ENCODE measurements around the gene PIK3CB.
"Not testable (repeated sequence)": the region's sequence is repeated elsewhere in the genome, so short reads cannot be mapped to it uniquely, and the experiment has no call there.

PIK3CB gene

DNA sequence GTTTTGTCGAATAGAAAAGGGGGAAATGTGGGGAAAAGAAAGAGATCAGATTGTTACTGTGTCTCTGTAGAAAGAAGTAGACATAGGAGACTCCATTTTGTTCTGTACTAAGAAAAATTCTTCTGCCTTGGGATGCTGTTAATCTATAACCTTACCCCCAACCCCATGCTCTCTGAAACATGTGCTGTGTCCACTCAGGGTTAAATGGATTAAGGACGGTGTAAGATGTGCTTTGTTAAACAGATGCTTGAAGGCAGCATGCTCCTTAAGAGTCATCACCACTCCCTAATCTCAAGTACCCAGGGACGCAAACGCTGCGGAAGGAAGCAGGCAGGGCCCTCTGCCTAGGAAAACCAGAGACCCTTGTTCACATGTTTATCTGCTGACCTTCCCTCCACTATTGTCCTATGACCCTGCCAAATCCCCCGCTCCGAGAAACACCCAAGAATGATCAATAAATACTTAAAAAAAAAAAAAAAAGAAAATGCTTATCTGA, 49.3 kb downstream of the PIK3CB start:
- not testable (repeated sequence) for H3K36me3 ChIP-seq (ENCODE audit: control insufficient read depth, insufficient read depth, low read length); H3K27ac ChIP-seq (ENCODE audit: low read length); DNase-seq (ENCODE audit: low read depth, low spot score); H3K9me3 ChIP-seq (ENCODE audit: control insufficient read depth, insufficient read depth, low read length); H3K27me3 ChIP-seq (ENCODE audit: control insufficient read depth, insufficient read depth, low read length); H3K4me1 ChIP-seq (ENCODE audit: control insufficient read depth, insufficient read depth, low read length); H3K4me3 ChIP-seq (ENCODE audit: low read length)
- WGBS (ENCODE audit: insufficient coverage, insufficient read length): no CpG with 5 or more reads among the region's 7 CpGs

DNA sequence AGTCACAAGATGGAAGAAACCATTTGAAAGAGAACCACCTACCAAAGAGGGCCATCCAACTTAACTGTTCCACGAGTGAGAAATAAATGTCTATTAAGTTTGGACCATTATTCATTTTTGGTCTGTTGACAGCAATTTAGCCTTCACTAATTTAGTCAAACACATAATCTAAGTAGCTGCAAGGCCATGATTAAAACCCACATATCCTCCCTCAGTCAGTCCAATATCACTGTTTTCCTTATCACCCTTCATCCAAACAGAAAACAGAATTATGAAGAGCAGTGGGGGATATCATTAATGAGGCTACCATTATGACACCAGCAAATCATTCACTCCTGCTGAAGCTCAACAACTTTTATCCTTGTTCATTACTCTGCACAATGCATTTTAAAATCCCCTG, 52.0 kb downstream of the PIK3CB start:
- H3K27ac ChIP-seq (ENCODE audit: low read length): no peak overlapping the region
- WGBS (ENCODE audit: insufficient coverage, insufficient read length): no CpG with 5 or more reads among the region's 1 CpG

DNA sequence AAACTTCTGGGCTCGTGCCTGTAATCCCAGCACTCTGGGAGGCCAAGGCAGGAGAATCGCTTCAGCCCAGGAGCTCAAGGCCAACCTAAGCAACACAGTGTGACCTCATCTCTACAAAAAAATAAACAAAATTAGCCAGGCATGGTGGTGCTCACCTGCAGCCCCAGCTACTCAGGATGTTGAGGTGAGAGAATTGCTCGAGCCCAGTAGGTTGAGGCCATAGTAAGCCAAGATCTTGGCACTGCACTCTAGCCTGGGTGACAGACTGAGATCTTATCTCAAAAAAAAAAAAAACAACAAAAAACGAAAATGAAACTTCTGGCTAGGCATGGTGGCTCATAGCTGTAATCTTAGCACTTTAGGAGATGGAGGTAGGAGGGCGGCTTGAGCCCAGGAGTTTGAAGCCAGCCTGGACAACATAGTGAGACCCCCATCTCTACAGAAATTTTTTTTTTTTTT, 53.7 kb downstream of the PIK3CB start:
- no peak for DNase-seq (ENCODE audit: low read depth, low spot score)
- Histone ChIP-seq H3K36me3 (ENCODE audit: control insufficient read depth, insufficient read depth, low read length) (peaks cover 2% of the 10 kb centered on the region; the same call in 1 of the 2 replicates), H3K27ac (ENCODE audit: low read length) (no peak overlapping the region), H3K4me3 (ENCODE audit: low read length) (no peak overlapping the region), H3K9me3 (ENCODE audit: control insufficient read depth, insufficient read depth, low read length) (no peaks in the 10 kb centered on the region), H3K27me3 (ENCODE audit: control insufficient read depth, insufficient read depth, low read length) (no peaks in the 10 kb centered on the region), H3K4me1 (ENCODE audit: control insufficient read depth, insufficient read depth, low read length) (no peaks in the 10 kb centered on the region)
- no CpG with 5 or more reads among the region's 5 CpGs for WGBS (ENCODE audit: insufficient coverage, insufficient read length)

More for the DNA sequence above, 52.0 kb downstream of the PIK3CB start:
- Histone ChIP-seq H3K9me3 (ENCODE audit: control insufficient read depth, insufficient read depth, low read length) (no peaks in the 10 kb centered on the region), H3K27me3 (ENCODE audit: control insufficient read depth, insufficient read depth, low read length) (no peaks in the 10 kb centered on the region), H3K4me3 (ENCODE audit: low read length) (no peak overlapping the region), H3K36me3 (ENCODE audit: control insufficient read depth, insufficient read depth, low read length) (peaks cover 2% of the 10 kb centered on the region; the same call in 1 of the 2 replicates), H3K4me1 (ENCODE audit: control insufficient read depth, insufficient read depth, low read length) (no peaks in the 10 kb centered on the region)
- DNase-seq (ENCODE audit: low read depth, low spot score): no peak

DNA sequence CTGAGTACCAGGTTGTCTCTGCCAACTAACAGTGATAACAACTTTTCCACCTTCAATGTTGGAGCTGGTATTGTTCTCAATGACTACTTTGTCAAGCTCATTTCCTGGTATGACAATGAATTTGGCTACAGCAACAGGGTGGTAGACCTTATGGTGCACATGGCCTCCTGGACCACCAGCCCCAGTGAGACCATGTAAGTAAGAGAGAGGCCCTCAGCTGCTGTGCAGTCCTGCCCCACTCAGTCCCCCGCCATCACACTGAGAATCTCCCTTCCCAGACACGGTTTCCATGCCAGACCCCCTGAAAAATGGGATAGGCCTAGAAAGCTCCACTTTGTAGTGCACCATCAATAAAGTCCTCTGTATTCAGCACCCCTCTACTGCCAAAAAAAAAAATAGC, 56.1 kb downstream of the PIK3CB start:
- no peaks in the 10 kb centered on the region for H3K4me1 ChIP-seq (ENCODE audit: control insufficient read depth, insufficient read depth, low read length)
- no peak overlapping the region for H3K27ac ChIP-seq (ENCODE audit: low read length)
- H3K4me3 ChIP-seq (ENCODE audit: low read length): no peak overlapping the region
- no peak for DNase-seq (ENCODE audit: low read depth, low spot score)
- H3K36me3 ChIP-seq (ENCODE audit: control insufficient read depth, insufficient read depth, low read length): peaks cover 2% of the 10 kb centered on the region; the same call in 1 of the 2 replicates
- no peaks in the 10 kb centered on the region for H3K27me3 ChIP-seq (ENCODE audit: control insufficient read depth, insufficient read depth, low read length)
- no CpG with 5 or more reads among the region's 2 CpGs for WGBS (ENCODE audit: insufficient coverage, insufficient read length)
- H3K9me3 ChIP-seq (ENCODE audit: control insufficient read depth, insufficient read depth, low read length): no peaks in the 10 kb centered on the region

DNA sequence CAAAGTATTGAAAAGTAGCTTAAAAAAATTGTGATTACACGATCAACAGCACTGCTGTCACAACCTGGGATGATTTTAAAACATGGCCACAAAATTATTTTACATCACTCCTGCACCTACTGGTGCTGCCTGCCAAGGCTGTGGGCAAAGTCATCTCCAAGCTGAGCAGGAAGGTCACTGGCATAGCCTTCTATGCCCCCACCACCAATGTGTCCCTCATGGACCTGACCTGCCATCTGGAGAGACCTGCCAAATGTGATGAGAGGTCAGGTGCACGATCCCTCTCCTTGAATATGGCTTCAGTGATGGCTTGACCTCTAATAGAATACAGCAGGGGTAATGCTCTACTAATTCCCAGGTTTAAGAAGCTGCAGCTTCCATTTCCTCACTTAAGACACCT, 57.8 kb downstream of the PIK3CB start:
- Histone ChIP-seq H3K9me3 (ENCODE audit: control insufficient read depth, insufficient read depth, low read length) (no peaks in the 10 kb centered on the region), H3K27me3 (ENCODE audit: control insufficient read depth, insufficient read depth, low read length) (no peaks in the 10 kb centered on the region), H3K4me3 (ENCODE audit: low read length) (no peak overlapping the region), H3K36me3 (ENCODE audit: control insufficient read depth, insufficient read depth, low read length) (peaks cover 2% of the 10 kb centered on the region; the same call in 1 of the 2 replicates), H3K4me1 (ENCODE audit: control insufficient read depth, insufficient read depth, low read length) (no peaks in the 10 kb centered on the region), H3K27ac (ENCODE audit: low read length) (no peak overlapping the region)
- WGBS (ENCODE audit: insufficient coverage, insufficient read length): no CpG with 5 or more reads among the region's 2 CpGs
- DNase-seq (ENCODE audit: low read depth, low spot score): no peak

DNA sequence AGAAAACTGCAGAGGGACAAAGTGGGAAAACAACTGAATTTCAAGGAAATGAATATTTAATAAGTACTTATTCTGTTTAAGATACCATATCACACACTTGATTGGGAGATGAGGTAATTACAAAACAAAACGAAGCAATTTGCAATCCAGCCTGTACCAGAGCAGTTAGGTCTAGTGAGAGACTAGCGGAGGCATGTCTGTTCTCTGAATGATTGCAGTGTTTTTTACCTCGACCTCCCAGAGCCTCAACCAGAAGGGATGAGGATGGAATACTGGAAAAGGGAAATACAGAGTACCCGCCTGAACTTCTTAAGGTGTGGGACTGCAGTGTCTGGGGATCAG, 59.5 kb downstream of the PIK3CB start:
- peaks cover 2% of the 10 kb centered on the region; the same call in 1 of the 2 replicates for H3K36me3 ChIP-seq (ENCODE audit: control insufficient read depth, insufficient read depth, low read length)
- H3K4me3 ChIP-seq (ENCODE audit: low read length): no peak overlapping the region
- DNase-seq (ENCODE audit: low read depth, low spot score): no peak
- no peaks in the 10 kb centered on the region for H3K9me3 ChIP-seq (ENCODE audit: control insufficient read depth, insufficient read depth, low read length)
- H3K27ac ChIP-seq (ENCODE audit: low read length): no peak overlapping the region
- H3K4me1 ChIP-seq (ENCODE audit: control insufficient read depth, insufficient read depth, low read length): no peaks in the 10 kb centered on the region
- WGBS (ENCODE audit: insufficient coverage, insufficient read length): no CpG with 5 or more reads among the region's 4 CpGs
- H3K27me3 ChIP-seq (ENCODE audit: control insufficient read depth, insufficient read depth, low read length): no peaks in the 10 kb centered on the region

DNA sequence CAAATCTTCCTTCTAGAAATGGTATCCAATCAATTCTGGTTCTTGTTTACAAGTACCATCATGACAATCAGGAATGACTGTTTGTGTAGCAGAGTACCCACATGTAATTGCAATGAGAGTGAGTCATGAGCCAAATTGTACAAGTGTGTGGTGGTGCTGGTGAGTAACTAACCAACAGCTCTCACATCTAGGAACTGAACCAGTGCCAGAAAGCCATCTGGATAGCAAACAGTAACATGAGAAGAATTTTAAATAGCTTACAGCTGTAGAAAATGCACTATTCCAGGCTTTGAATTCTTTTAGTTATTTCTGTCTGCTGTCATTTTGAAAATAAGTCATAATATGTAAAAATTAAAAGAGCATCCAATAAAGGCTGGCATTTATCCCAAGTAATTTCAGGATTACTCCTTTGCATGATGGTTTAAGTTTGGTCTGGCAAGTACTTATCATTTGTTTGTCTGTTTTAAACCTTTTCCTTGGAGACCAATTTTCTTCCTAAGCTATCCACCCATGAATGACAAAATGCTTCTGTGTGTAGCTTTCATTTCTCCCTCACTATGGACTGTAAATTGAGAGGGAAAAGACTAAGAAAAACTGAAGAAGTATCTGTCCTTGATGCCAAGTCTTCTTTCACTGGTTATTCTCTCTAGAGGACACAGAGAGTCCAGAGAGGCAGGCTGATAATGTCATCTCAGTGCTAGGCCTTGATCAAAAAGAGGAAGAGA, 60.0 kb downstream of the PIK3CB start:
- Histone ChIP-seq H3K27ac (ENCODE audit: low read length) (no peak overlapping the region), H3K36me3 (ENCODE audit: control insufficient read depth, insufficient read depth, low read length) (peaks cover 2% of the 10 kb centered on the region; the same call in 1 of the 2 replicates), H3K4me1 (ENCODE audit: control insufficient read depth, insufficient read depth, low read length) (no peaks in the 10 kb centered on the region), H3K9me3 (ENCODE audit: control insufficient read depth, insufficient read depth, low read length) (no peaks in the 10 kb centered on the region), H3K4me3 (ENCODE audit: low read length) (no peak overlapping the region), H3K27me3 (ENCODE audit: control insufficient read depth, insufficient read depth, low read length) (no peaks in the 10 kb centered on the region)
- no peak for DNase-seq (ENCODE audit: low read depth, low spot score)

DNA sequence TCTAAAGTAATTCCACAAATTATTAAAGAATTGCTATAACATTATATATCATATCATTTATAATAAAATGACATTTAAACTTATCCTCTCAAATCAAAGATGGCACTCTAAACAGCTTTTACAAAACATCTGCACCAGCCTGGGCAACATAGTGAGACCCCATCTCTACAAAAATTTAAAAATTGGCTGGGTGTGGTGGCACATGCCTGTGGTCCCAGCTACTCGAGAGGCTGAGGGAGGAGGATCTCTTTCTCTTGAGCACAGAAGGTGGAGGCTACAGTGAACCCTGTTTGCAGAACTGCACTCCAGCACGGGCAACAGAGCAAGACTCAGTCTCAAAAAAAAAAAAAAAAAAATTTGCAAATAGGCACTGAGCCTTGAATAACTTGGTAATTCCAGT, 63.1 kb downstream of the PIK3CB start:
- Histone ChIP-seq H3K4me1 (ENCODE audit: control insufficient read depth, insufficient read depth, low read length) (no peaks in the 10 kb centered on the region), H3K27ac (ENCODE audit: low read length) (no peak overlapping the region), H3K36me3 (ENCODE audit: control insufficient read depth, insufficient read depth, low read length) (peaks cover 11% of the 10 kb centered on the region), H3K4me3 (ENCODE audit: low read length) (no peak overlapping the region), H3K9me3 (ENCODE audit: control insufficient read depth, insufficient read depth, low read length) (peaks cover 8% of the 10 kb centered on the region), H3K27me3 (ENCODE audit: control insufficient read depth, insufficient read depth, low read length) (no peaks in the 10 kb centered on the region)
- DNase-seq (ENCODE audit: low read depth, low spot score): no peak
- WGBS (ENCODE audit: insufficient coverage, insufficient read length): no CpG with 5 or more reads among the region's 2 CpGs

DNA sequence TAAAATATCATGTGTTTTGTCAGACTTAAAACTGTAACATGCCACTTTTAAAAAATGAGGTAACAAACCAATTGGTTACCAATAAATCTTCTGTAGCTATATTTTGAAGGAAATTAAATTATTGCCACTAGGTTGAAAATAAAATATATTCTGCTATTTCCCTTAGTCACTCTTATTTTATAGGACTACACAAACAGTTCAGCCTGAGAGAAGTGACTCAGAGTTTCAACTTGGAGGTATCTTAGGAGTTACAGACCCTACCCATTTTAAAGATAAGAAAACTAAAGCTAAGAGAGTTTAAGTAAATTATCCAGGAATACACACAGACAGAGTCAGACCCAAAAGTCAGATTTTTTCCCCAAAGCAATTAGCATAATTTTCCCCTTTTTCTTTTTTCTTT, 65.1 kb downstream of the PIK3CB start:
- Histone ChIP-seq H3K4me1 (ENCODE audit: control insufficient read depth, insufficient read depth, low read length) (no peaks in the 10 kb centered on the region), H3K27me3 (ENCODE audit: control insufficient read depth, insufficient read depth, low read length) (no peaks in the 10 kb centered on the region), H3K4me3 (ENCODE audit: low read length) (no peak overlapping the region), H3K27ac (ENCODE audit: low read length) (no peak overlapping the region), H3K36me3 (ENCODE audit: control insufficient read depth, insufficient read depth, low read length) (peaks cover 11% of the 10 kb centered on the region), H3K9me3 (ENCODE audit: control insufficient read depth, insufficient read depth, low read length) (peaks cover 8% of the 10 kb centered on the region)
- no peak for DNase-seq (ENCODE audit: low read depth, low spot score)

DNA sequence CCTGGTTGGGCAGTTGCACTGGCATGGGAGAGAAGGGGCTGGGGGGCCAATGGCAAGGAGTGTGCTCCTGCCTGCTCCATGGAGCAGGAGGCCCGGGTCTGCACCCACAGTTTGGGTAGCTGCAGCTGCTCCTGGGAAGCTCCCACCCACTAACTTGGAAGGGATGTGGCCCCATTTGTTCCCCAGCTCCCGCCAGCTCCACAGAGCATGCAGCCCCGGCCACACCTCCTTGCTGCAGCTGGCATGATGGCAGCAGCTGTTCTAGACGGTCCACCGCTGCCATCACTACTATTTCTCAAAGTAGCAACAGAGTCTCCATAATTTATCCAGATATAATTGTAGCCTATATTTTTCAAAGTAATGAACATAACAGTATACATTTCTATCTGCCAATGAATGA, 65.8 kb downstream of the PIK3CB start:
- H3K9me3 ChIP-seq (ENCODE audit: control insufficient read depth, insufficient read depth, low read length): peaks cover 8% of the 10 kb centered on the region

DNA sequence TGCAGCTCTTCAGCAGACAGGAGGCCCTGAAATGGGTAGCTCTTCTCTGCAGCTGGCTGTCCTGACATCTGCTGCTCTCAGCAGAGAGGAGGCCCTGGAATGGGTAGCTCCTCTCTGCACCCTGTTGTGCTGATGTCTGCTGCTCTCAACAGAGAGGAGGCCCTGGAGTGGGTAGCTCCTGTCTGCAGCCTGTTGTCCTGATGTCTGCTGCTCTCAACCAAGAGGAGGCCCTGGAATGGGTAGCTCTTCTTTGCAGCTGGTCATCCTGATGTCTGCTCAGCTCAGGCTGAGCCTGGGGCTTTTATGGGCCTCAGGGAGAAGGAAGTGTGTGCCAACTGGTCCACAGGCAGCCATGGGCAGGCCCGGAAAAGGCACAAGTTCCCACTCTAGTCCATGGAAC, 66.6 kb downstream of the PIK3CB start:
- peak; percentile 7 for DNase-seq (ENCODE audit: low read depth, low spot score)
- Histone ChIP-seq H3K4me3 (ENCODE audit: low read length) (no peak overlapping the region), H3K9me3 (ENCODE audit: control insufficient read depth, insufficient read depth, low read length) (peaks cover 8% of the 10 kb centered on the region), H3K36me3 (ENCODE audit: control insufficient read depth, insufficient read depth, low read length) (peaks cover 11% of the 10 kb centered on the region), H3K27me3 (ENCODE audit: control insufficient read depth, insufficient read depth, low read length) (no peaks in the 10 kb centered on the region), H3K27ac (ENCODE audit: low read length) (no peak overlapping the region), H3K4me1 (ENCODE audit: control insufficient read depth, insufficient read depth, low read length) (no peaks in the 10 kb centered on the region)
- WGBS (ENCODE audit: insufficient coverage, insufficient read length): no CpG with 5 or more reads among the region's 1 CpG

More for the DNA sequence above, 65.8 kb downstream of the PIK3CB start:
- Histone ChIP-seq H3K27ac (ENCODE audit: low read length) (no peak overlapping the region), H3K4me1 (ENCODE audit: control insufficient read depth, insufficient read depth, low read length) (no peaks in the 10 kb centered on the region), H3K4me3 (ENCODE audit: low read length) (no peak overlapping the region), H3K36me3 (ENCODE audit: control insufficient read depth, insufficient read depth, low read length) (peaks cover 11% of the 10 kb centered on the region), H3K27me3 (ENCODE audit: control insufficient read depth, insufficient read depth, low read length) (no peaks in the 10 kb centered on the region)
- WGBS (ENCODE audit: insufficient coverage, insufficient read length): no CpG with 5 or more reads among the region's 5 CpGs
- DNase-seq (ENCODE audit: low read depth, low spot score): no peak
